Skeletal muscle cell (primary cell): ENCODE results near the gene ANKHD1.

Experiments
- DNase-seq: peaks from one replicate; pipeline ENCODE4 v3.0.0-alpha.2; 2010; ENCODE audit warnings: low read depth
- H3K4me3 ChIP-seq: 2 replicates; pipeline ENCODE4 v1.5.1; 2011; ENCODE audit warnings: low read depth, mild to moderate bottlenecking, control low read depth, low read length, moderate library complexity

ANKHD1 gene, protein sequence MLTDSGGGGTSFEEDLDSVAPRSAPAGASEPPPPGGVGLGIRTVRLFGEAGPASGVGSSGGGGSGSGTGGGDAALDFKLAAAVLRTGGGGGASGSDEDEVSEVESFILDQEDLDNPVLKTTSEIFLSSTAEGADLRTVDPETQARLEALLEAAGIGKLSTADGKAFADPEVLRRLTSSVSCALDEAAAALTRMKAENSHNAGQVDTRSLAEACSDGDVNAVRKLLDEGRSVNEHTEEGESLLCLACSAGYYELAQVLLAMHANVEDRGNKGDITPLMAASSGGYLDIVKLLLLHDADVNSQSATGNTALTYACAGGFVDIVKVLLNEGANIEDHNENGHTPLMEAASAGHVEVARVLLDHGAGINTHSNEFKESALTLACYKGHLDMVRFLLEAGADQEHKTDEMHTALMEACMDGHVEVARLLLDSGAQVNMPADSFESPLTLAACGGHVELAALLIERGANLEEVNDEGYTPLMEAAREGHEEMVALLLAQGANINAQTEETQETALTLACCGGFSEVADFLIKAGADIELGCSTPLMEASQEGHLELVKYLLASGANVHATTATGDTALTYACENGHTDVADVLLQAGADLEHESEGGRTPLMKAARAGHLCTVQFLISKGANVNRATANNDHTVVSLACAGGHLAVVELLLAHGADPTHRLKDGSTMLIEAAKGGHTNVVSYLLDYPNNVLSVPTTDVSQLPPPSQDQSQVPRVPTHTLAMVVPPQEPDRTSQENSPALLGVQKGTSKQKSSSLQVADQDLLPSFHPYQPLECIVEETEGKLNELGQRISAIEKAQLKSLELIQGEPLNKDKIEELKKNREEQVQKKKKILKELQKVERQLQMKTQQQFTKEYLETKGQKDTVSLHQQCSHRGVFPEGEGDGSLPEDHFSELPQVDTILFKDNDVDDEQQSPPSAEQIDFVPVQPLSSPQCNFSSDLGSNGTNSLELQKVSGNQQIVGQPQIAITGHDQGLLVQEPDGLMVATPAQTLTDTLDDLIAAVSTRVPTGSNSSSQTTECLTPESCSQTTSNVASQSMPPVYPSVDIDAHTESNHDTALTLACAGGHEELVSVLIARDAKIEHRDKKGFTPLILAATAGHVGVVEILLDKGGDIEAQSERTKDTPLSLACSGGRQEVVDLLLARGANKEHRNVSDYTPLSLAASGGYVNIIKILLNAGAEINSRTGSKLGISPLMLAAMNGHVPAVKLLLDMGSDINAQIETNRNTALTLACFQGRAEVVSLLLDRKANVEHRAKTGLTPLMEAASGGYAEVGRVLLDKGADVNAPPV (N-terminal part only)

DNA sequence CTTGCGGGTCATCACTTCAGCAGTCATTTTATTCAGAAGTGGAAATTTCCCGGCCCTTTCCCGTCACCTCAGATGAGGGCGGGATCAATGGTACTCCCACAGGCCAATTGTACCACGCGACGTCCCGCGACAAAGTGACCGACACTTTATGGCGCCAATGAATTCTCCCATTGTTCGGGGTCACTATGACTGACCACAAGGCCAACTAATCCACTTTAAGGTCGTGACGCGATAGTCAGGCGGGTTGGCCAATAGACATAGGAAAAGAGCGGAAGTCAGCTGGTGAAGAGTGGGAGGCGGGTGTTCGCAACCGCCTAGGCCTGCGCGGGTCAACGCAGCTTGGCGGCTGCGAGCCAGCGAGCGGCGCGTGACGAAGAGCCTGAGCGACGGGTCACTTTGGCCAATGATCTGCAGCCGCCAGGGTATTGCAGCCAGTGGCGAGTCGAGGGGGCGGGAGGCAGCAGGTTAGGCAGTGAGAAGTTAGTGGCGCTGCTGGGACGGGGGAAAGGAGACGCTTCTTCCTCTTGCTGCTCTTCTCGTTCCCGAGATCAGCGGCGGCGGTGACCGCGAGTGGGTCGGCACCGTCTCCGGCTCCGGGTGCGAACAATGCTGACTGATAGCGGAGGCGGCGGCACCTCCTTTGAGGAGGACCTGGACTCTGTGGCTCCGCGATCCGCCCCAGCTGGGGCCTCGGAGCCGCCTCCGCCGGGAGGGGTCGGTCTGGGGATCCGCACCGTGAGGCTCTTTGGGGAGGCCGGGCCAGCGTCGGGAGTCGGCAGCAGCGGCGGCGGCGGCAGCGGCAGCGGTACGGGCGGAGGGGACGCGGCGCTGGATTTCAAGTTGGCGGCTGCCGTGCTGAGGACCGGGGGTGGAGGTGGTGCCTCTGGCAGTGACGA lies at the start of gene ANKHD1:
Gene ANKHD1, plus strand, starts transcription at position 472 of the 896 bp plus-strand sequence. Its CDS starts 135 bp downstream, at position 607.
- peak; percentile 100 for DNase-seq

DNA sequence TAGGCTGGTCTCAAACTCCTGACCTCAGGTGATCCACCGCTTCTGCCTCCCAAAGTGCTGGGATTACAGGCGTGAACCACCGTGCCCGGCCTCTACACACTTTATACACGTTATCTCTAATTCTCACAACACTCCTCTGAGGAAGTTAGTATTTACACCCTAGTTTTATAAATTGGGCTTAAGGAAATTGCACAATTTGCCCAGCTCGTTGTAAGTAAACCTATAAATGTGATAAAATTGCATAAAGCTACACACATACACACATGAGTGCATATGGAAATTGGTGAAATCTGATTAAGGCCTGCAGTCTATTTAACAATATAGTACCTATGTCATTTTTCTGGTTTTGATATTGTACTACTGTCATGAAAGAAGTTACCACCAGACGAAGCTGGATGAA lies 46.1 kb upstream of the ANKHD1 start:
- no peak for DNase-seq
- H3K4me3 ChIP-seq, result no peak overlapping the region

More for the DNA sequence above, at the start of gene ANKHD1:
- H3K4me3 ChIP-seq, result peak within 1 kb of the TSS; percentile 99

DNA sequence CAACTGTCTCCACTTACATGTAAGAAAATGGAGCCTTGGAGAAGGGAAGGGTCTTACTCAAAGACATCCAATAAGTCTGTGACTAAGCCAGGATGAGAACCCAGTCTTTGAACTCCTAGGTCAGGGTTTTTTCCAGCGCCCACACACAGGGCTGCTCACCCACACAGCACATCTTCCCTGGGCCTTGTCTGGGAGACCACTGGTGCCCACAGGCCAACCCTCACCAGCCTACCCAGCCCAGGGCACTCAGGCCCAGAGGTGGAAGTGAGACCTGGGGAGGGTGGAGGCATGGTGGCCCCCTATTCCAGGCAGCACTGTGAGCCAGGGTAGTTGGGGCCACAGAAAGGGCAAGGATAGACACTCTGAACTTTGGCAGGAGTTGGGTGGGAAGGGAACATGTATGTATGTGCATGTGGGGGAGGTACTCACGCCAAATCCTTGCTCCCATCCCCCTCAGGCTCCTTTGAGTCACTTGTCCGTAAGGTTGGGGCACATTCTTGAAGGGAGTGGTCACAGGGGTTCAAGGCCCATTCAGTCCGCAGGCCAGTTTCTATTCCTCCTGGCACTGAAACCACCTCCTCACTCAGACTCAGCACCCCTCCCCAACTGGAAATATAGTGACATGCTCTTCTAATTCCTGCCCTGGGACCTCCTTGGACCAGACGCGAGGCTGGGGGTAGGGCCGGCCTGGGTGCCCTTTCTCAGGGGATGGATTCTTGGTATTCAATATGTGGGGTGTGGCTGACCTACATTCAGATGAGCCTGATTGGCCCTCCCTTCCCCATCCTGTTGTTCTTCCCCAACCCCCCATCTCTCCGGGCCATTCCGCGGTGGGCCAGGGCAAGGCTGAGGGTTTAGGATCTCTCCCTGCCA lies 44.5 kb upstream of the ANKHD1 start:
- H3K4me3 ChIP-seq, result no peak overlapping the region

DNA sequence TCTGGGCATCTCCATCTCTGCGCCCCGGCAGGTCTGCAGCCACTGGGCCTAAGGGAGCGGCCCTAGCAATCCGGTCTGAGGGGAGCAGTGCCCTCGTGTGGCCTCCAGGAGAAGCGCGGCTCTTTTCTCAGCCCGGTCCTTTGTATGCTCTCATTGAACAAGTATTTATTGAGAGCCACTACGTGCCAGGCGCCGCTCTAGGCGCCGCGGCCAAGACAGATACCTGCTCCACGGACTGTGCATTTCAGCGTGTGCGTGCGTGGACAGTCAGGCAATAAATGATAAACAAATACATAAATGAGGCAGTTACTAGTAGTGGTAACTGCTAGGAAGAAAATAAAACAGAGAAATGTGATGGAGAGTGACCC lies 43.9 kb upstream of the ANKHD1 start:
- no peak overlapping the region for H3K4me3 ChIP-seq
- no peak for DNase-seq

More for the DNA sequence above, 44.5 kb upstream of the ANKHD1 start:
- DNase-seq, result no peak

DNA sequence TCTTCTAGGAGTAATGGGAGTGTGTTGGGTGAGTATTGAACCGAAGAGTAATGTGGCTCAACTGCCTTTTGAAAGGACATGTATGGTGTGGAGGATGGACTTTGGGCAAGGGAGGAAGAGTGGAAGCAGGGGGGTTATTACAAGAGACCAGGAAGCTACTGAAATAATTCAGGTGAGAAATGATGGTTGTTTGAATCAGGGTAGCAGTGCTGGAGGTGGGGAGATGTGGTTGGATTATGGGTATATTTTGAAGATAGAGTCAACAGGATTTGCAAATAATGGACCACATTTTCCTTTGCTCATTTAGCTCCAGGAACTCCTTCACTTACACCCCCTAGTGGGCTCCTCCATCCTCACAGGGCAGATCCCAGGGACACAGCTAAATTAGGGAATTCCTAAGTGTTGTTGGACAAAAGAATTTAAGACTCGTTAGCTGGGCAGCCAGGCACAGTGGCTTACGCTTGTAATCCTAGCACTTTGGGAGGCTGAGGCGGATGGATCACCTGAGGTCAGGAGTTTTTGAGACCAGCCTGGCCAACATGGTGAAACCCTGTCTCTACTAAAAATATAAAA lies 42.8 kb upstream of the ANKHD1 start:
- H3K4me3 ChIP-seq, result no peak overlapping the region
- DNase-seq, result no peak

DNA sequence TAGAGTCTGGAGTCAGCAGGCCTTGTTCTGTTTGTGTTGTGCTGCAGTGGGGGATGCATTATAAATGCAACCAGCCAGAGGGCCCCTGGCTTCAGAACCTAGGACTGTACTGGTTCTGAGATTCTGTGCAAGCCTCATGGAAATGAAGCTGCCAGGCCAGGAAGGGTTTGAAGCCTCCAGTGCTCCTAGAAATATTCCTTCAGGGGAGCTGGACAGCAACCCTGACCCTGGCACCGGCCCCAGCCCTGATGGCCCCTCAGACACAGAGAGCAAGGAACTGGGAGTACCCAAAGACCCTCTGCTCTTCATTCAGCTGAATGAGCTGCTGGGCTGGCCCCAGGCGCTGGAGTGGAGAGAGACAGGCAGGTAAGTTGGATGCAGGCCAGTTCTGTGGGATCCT lies 41.5 kb upstream of the ANKHD1 start, which contains the start of gene SLC4A9:
Gene SLC4A9, plus strand, starts transcription at position 94 of the 400 bp plus-strand sequence. Its CDS starts 43 bp downstream, at position 137.
- DNase-seq, result no peak

DNA sequence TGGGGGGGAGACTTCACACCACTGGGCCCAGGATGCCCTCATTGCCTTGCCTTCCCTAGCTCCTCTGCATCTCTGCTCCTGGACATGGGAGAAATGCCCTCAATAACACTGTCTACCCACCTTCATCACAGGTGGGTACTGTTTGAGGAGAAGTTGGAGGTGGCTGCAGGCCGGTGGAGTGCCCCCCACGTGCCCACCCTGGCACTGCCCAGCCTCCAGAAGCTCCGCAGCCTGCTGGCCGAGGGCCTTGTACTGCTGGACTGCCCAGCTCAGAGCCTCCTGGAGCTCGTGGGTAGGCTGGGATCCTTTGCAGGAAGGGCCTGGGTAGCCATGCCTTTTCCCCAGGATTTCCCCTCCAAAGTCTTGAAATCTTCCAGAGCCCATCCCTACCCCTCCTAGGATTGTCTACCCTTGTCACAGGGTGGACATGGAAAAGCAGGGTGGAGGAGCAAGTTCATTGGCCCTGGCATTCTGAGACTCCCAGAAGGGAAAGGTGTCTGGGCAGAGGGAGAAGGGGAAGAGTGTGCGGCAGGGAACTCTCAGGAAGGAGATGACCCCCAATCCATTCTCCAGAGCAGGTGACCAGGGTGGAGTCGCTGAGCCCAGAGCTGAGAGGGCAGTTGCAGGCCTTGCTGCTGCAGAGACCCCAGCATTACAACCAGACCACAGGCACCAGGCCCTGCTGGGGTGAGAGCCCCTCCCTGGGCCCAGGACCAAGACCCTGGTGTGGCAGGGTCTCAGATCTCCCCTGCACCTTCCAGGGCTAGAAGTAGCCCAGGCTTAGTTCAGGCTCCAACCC lies 40.8 kb upstream of the ANKHD1 start:
- DNase-seq, result no peak
- no peak overlapping the region for H3K4me3 ChIP-seq

More for the DNA sequence above, 41.5 kb upstream of the ANKHD1 start, which contains the start of gene SLC4A9:
- no peak within 1 kb of the TSS for H3K4me3 ChIP-seq

DNA sequence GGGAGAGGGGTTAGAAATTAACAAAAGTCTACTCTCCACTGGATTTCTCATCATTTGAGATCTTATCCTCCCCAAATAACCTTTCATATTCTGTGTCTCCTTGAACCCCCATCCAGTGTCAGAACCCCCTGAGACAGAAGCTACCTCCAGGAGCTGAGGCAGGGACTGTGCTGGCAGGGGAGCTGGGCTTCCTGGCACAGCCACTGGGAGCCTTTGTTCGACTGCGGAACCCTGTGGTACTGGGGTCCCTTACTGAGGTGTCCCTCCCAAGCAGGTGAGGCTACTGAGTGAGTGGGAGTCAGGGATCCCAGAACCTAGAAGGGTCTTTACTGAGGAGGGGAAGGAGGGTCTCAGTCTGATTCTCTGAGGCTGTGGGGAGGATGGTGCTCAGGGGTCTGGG lies 39.7 kb upstream of the ANKHD1 start:
- DNase-seq, result no peak
- no peak overlapping the region for H3K4me3 ChIP-seq

DNA sequence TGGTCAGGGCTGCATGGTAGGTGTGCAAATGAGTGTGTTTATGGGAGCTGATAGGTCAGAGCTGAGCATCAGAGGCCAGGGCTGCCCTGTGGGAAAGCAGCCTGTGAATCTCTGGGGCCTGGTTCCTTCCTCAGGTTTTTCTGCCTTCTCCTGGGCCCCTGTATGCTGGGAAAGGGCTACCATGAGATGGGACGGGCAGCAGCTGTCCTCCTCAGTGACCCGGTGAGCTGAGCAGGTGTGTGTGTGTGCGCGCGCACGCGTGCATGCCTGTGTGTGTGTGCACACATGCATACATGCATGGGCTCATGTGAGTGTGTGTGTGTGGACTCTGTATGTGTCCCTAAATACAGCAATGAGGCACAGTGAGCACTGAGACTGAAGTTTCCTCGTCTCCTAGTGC lies 39.3 kb upstream of the ANKHD1 start:
- DNase-seq, result no peak
- no peak overlapping the region for H3K4me3 ChIP-seq

DNA sequence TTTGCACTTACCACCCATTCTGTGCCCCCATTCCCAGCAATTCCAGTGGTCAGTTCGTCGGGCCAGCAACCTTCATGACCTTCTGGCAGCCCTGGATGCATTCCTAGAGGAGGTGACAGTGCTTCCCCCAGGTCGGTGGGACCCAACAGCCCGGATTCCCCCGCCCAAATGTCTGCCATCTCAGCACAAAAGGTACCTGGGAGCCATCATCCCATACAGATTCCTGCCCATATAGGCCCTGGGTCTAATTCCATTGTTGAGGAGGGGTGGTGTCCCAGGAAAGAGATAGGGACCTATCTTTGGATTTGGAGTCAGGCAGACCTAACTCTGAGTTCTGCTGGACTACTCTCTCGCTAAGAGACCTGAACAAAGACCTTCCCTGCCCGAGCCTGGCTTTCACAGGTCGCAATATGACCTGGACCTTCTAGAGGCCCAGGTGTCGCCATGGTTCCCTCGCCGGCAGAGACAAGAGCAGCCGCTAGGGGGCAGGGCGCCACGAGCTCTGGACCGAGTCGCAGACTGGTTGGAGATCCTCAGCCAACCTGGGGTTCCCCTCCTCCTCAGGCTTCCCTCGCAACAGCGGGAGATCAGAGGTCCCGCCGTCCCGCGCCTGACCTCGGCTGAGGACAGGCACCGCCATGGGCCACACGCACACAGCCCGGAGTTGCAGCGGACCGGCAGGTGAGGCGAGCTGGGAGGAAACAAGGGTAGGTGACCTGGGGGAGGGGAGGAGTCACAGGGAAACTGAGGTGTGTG lies 38.6 kb upstream of the ANKHD1 start:
- no peak for DNase-seq

DNA sequence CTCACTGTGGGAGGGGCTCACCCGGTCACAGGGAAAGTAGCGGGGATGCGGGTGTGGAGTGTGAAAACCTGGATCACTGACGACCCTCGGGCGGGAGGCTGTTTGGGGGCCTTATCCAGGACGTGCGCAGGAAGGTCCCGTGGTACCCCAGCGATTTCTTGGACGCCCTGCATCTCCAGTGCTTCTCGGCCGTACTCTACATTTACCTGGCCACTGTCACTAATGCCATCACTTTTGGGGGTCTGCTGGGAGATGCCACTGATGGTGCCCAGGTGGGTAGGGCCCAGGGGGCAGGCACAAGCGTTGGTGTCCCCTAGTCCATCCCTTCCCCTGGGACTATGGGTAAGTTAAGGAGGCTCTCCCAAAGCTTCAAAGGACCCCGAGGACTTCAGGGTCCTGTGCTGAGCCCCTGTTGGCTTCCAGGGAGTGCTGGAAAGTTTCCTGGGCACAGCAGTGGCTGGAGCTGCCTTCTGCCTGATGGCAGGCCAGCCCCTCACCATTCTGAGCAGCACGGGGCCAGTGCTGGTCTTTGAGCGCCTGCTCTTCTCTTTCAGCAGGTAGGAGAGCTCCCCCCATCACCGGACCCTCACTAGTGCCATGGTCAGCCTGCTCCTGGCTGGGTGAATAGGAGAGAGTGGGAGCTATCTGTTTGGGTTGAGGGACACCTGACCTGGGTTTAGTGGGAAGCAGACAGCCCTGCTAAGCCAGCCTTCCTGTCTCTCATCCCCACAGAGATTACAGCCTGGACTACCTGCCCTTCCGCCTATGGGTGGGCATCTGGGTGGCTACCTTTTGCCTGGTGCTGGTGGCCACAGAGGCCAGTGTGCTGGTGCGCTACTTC lies 37.8 kb upstream of the ANKHD1 start:
- H3K4me3 ChIP-seq, result peak overlapping the region; percentile 43
- DNase-seq, result no peak

More for the DNA sequence above, 38.6 kb upstream of the ANKHD1 start:
- H3K4me3 ChIP-seq, result peak overlapping the region; percentile 43

DNA sequence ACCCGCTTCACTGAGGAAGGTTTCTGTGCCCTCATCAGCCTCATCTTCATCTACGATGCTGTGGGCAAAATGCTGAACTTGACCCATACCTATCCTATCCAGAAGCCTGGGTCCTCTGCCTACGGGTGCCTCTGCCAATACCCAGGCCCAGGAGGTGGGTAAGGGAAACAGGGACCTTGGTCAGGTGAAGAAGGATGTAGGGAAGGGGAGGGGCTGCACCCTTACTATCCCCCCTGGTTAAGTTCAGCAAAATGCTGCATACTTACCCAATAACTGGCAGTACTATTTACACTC lies 37.2 kb upstream of the ANKHD1 start:
- no peak for DNase-seq
- no peak overlapping the region for H3K4me3 ChIP-seq

DNA sequence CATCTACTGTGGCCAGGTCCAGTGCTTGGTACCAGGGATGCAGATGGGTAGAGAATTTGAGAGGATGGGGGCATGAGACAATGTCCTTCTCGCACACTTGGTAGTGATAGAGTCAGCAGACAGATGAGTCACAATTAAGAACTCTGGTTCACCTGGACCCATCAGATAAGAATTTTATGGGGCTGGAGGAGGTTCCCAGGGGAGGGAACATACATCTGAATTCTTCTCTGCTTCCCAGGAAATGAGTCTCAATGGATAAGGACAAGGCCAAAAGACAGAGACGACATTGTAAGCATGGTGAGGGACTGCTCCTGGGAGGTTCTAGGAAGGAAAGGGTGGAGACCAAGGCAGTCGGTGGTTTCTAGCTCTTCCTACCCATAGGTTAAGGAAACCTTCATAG lies 36.4 kb upstream of the ANKHD1 start:
- no peak for DNase-seq
- H3K4me3 ChIP-seq, result no peak overlapping the region

DNA sequence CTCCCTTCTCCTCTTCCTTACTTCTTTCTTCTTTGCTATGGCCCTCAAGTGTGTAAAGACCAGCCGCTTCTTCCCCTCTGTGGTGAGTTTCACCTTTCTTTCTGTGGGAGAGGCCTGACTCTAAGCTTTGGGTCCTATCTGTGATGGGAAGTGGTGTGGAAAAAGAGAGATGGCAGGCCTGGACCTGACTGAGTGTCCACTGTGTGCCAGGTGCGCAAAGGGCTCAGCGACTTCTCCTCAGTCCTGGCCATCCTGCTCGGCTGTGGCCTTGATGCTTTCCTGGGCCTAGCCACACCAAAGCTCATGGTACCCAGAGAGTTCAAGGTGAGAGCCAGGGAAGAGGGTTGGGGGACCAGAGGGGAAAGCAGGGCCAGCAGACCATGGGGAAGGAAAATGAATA lies 35.7 kb upstream of the ANKHD1 start:
- H3K4me3 ChIP-seq, result no peak overlapping the region
- no peak for DNase-seq

DNA sequence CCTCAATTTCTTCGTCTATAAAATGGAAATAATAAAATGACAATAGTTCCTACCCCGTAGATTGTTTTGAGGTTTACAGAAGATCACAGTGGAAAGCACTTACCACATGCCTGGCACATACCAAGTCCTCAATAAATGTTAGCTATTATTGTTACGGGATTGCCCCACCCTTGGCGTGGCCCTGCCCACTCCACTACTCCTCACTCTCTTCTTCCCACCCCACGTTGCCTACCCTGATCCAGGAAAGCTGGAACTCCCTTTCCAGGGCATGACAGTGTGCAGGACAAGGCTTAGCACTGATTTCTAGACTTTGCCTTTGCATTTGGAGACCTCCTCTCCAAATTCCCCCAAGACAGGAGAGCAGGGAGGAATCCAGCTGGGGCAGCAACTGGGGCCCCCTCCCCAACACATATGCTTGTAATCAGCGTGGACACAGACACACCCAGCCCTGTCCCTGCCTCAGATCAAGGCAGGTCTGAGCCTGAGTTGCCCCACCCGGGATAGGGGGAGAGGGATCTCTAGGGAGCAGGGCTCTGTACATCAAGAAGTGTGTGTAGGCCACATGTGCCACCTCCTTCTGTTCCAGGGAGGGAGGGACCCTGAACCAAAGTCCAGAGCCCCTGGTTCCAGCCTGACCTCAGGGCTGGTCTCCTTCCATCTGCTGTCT lies 34.9 kb upstream of the ANKHD1 start:
- DNase-seq, result no peak
- no peak overlapping the region for H3K4me3 ChIP-seq
